ENCODE measurements around the gene REXO1. TPM values are rescaled to one million over a fixed set of nuclear protein-coding genes. Genes with fewer than 3 reads are reported as not detected.
"Not testable (repeated sequence)": the region's sequence is repeated elsewhere in the genome, so short reads cannot be mapped to it uniquely, and the experiment has no call there.

Gene REXO1
- total and polyA plus RNA-seq, 7 donors: 13.5 to 35.2 (median 20.3) TPM

DNA sequence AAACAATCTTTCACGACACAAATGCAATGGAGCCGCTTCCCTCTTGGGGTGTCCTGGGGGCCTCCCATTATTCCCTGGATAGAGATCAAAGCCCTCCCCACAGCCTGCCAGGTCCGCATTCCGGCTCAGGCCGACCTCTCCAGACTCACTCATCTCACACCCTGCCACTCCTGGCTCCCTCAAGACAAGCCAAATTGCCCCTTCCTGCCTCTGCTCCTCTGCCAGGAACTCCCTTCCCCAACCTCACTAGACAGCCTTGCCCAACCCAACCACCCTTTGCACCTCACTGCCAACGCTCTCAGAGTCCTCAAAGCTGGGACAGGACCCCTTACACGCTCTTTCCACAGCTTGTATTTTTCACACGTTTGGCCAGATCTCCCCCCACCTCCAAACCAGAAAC, 35.5 kb upstream of the REXO1 start:
- peaks cover 0 to 2% of the 10 kb centered on the region in 2 donors for H3K36me3 ChIP-seq (ENCODE audit: insufficient read depth in 1 of 2, low read depth in 1 of 2)
- TF ChIP-seq, protein P1, sequence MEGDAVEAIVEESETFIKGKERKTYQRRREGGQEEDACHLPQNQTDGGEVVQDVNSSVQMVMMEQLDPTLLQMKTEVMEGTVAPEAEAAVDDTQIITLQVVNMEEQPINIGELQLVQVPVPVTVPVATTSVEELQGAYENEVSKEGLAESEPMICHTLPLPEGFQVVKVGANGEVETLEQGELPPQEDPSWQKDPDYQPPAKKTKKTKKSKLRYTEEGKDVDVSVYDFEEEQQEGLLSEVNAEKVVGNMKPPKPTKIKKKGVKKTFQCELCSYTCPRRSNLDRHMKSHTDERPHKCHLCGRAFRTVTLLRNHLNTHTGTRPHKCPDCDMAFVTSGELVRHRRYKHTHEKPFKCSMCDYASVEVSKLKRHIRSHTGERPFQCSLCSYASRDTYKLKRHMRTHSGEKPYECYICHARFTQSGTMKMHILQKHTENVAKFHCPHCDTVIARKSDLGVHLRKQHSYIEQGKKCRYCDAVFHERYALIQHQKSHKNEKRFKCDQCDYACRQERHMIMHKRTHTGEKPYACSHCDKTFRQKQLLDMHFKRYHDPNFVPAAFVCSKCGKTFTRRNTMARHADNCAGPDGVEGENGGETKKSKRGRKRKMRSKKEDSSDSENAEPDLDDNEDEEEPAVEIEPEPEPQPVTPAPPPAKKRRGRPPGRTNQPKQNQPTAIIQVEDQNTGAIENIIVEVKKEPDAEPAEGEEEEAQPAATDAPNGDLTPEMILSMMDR (IDR thresholded peaks at IDR 0.05): no peak
- intact Hi-C loops (cut with DNase I): no loop called here
- no peaks in the 10 kb centered on the region for H3K9me3 ChIP-seq
- H3K4me1 ChIP-seq: peaks cover 28% of the 10 kb centered on the region
- no peak for ATAC-seq
- WGBS, 3 donors: 24 to 36% (median 26%) methylated on average over 8 of the region's 8 CpGs
- peak overlapping the region; percentile 84 for H3K27ac ChIP-seq
- H3K4me3 ChIP-seq: peak overlapping the region; percentile 97
- H3K27me3 ChIP-seq (ENCODE audit: insufficient read depth in 3 of 3, low read length in 2 of 3): no peaks in the 10 kb centered on the region
- no peak for DNase-seq

DNA sequence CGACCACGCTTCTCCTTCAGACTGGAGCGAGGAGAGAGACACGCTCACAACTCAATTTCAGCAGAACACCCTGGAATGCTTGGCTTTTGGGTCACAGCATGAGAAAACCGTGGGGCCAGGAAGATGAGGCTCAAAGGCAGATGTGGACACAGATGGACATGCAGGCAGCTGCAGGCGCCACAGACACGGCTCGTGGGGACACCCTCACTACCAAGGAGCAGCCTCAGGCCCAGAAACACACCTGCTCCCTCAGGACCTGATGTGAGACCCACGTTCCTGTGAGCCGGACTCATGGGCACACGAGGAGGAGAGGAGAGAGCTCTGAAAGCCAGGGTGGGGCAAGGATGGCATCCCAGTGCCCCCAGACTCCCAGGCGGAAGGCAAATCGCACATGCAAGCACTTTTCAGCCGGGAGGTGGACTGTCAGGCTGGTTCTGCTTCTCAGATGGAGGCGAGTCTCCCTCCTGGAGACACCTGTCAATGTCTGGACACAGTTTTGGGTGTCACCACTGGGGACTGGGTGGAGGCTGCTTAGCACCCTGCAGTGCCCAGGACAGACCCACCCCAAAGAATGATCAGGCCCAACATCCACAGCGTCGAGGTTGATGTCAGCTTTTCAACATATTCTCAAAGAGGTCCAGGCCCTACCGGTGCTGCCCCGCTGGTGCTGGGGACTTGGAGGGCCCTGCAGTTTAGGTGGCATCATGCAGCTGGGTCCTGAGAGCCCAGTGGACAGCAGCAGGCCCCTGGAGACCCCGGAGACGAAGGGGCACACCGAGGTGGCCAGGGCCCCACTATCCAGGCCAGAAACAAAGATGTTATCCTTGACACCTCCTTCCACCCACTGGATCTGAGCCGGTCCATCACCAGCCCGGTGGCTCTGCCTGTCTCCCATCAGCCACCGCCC, 34.8 kb upstream of the REXO1 start:
- 54 to 64% (median 60%) methylated on average over 25 of the region's 25 CpGs for WGBS, 3 donors
- H3K27ac ChIP-seq: peak overlapping the region; percentile 84
- intact Hi-C loops (cut with DNase I): no loop called here
- no peaks in the 10 kb centered on the region for H3K27me3 ChIP-seq (ENCODE audit: insufficient read depth in 3 of 3, low read length in 2 of 3)
- no peaks in the 10 kb centered on the region for H3K9me3 ChIP-seq
- H3K4me3 ChIP-seq: peak overlapping the region; percentile 97
- ATAC-seq: no peak
- TF ChIP-seq, protein P1 (IDR thresholded peaks at IDR 0.05): no peak
- H3K4me1 ChIP-seq: peaks cover 28% of the 10 kb centered on the region
- peaks cover 0 to 2% of the 10 kb centered on the region in 2 donors for H3K36me3 ChIP-seq (ENCODE audit: insufficient read depth in 1 of 2, low read depth in 1 of 2)
- no peak for DNase-seq

DNA sequence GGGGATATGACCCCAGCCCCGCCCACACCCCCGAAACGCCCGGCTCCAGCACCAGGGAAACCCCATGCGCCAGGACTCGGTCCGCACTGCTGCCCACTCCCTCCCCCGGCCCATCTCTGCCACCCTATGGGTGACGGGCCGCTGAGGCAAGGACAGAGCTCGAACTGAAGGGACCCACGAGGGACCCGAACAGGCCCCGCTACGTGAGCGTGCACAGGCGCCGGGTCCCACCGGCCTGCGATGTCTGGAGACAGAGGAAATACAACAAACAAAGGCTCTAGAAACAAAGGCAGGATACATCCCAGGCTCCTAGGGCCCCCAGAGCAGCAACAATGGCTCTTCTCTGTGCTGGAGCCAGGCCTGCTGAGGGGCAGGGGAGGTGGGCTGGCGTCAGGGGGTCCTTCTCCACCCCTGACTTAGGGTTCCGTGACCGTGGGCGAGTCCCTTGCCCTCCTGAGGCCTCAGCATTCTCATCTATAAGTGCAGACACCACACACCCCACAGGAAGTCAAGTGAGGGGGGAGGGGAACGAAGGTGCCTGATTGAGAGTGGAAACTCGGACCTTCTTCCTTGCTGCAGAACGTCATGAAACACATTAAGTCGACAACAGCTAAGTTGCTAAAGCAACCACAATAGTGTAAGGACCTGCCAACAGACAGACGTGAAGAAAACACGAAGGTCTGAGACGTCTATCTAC, 34.0 kb upstream of the REXO1 start:
- Histone ChIP-seq H3K4me3 (peak overlapping the region; percentile 97), H3K4me1 (peaks cover 28% of the 10 kb centered on the region), H3K27me3 (ENCODE audit: insufficient read depth in 3 of 3, low read length in 2 of 3) (no peaks in the 10 kb centered on the region), H3K27ac (peak overlapping the region; percentile 84), H3K9me3 (no peaks in the 10 kb centered on the region), H3K36me3 (ENCODE audit: insufficient read depth in 1 of 2, low read depth in 1 of 2) (peaks cover 0 to 2% of the 10 kb centered on the region in 2 donors)
- DNase-seq (no peak), ATAC-seq (no peak)
- intact Hi-C loops (cut with DNase I): no loop called here
- TF ChIP-seq, protein P1 (IDR thresholded peaks at IDR 0.05): no peak
- WGBS, 3 donors: 69 to 73% (median 70%) methylated on average over 28 to 31 of the region's 31 CpGs

DNA sequence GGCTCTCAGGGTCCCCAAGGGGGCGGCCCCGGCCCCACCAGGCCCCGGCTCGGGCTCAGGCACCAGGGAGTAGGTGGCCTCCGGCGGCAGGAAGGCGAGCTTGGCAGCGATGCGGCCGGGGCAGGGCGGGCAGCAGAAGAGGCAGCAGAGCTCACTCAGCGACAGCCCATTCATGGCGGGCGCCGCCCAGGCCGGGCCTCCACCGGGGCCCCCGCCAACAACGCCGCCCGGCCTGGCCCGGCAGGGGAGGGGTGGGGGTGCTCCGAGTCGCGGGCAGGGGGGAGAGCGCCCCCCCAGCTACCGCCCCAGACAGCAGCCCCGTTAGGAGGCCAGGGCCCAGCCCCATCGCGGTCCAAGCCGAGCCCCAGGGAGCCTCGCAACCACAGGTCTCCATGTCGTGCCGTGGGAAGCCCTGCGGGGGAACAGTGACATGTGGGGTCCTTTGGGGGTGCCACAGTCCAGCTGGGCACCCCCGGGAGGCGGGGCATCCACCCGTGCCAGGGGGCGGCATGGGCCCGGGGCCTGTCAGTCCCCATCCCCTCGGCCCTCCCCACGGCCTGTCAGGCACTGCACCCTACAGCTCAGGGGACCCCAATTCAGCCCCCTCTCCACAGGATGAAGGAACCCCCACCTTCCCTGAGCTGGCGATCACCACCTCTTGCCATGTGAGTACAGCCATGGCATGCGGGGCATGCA, 33.3 kb upstream of the REXO1 start:
- ATAC-seq; DNase-seq; intact Hi-C loops (cut with DNase I); H3K36me3 ChIP-seq (ENCODE audit: insufficient read depth in 1 of 2, low read depth in 1 of 2); H3K27me3 ChIP-seq (ENCODE audit: insufficient read depth in 3 of 3, low read length in 2 of 3); H3K9me3 ChIP-seq: not testable (repeated sequence)
- Histone ChIP-seq H3K4me3 (peak overlapping the region; percentile 97), H3K27ac (peak overlapping the region; percentile 84), H3K4me1 (peaks cover 30% of the 10 kb centered on the region)
- whole genome bisulfite sequencing, 3 donors: 57 to 68% (median 62%) methylated on average over 12 to 40 of the region's 44 CpGs

All from psoas muscle (tissue), 8 donors.